Measurements from ENCODE around the gene TMPRSS9.

The TMPRSS9 gene

GRCh38 chr19:2359992-2360685 is at the start of gene TMPRSS9:
Gene TMPRSS9, plus strand, starts transcription at chr19:2360265. Its CDS starts 29,521 bp downstream, at chr19:2389786.
- DNase-seq: no peak
- Mint-ChIP-seq H3K9me3 (no peaks in the 10 kb centered on the region), H3K4me1 (ENCODE audit: low read depth) (peaks cover 4% of the 10 kb centered on the region), H3K27ac (peak within 1 kb of the TSS; percentile 16), H3K27me3 (peaks cover 16% of the 10 kb centered on the region), H3K36me3 (ENCODE audit: low read depth) (no peaks in the 10 kb centered on the region), H3K4me3 (no peak within 1 kb of the TSS)

GRCh38 chr19:2311093-2311492 is 49.0 kb upstream of the TMPRSS9 start:
- Mint-ChIP-seq H3K9me3 (peaks cover 12% of the 10 kb centered on the region), H3K27ac (no peak overlapping the region), H3K36me3 (ENCODE audit: low read depth) (no peaks in the 10 kb centered on the region), H3K27me3 (peaks cover 76% of the 10 kb centered on the region), H3K4me1 (ENCODE audit: low read depth) (peaks cover 3% of the 10 kb centered on the region), H3K4me3 (no peak overlapping the region)
- DNase-seq: no peak

- H3K27ac Mint-ChIP-seq: no peak overlapping the region
- H3K27me3 Mint-ChIP-seq: peaks cover 65% of the 10 kb centered on the region
- no peak for DNase-seq
- H3K9me3 Mint-ChIP-seq: peaks cover 12% of the 10 kb centered on the region
- H3K4me1 Mint-ChIP-seq (ENCODE audit: low read depth): peaks cover 3% of the 10 kb centered on the region
- no peaks in the 10 kb centered on the region for H3K36me3 Mint-ChIP-seq (ENCODE audit: low read depth)
- H3K4me3 Mint-ChIP-seq: no peak overlapping the region
Measured at GRCh38 chr19:2312820-2313501, 47.1 kb upstream of the TMPRSS9 start.

- no peaks in the 10 kb centered on the region for H3K4me1 Mint-ChIP-seq (ENCODE audit: low read depth)
- DNase-seq: no peak
- peaks cover 44% of the 10 kb centered on the region for H3K27me3 Mint-ChIP-seq
- peaks cover 12% of the 10 kb centered on the region for H3K9me3 Mint-ChIP-seq
- no peak overlapping the region for H3K27ac Mint-ChIP-seq
- H3K4me3 Mint-ChIP-seq: no peak overlapping the region
- no peaks in the 10 kb centered on the region for H3K36me3 Mint-ChIP-seq (ENCODE audit: low read depth)
Measured at GRCh38 chr19:2315121-2315817, 44.8 kb upstream of the TMPRSS9 start.

GRCh38 chr19:2315818-2316353 is 44.2 kb upstream of the TMPRSS9 start:
- Mint-ChIP-seq H3K4me1 (ENCODE audit: low read depth) (no peaks in the 10 kb centered on the region), H3K4me3 (no peak overlapping the region), H3K36me3 (ENCODE audit: low read depth) (no peaks in the 10 kb centered on the region), H3K27me3 (peaks cover 39% of the 10 kb centered on the region), H3K27ac (no peak overlapping the region), H3K9me3 (peaks cover 12% of the 10 kb centered on the region)
- DNase-seq: peak; percentile 51

- no peak overlapping the region for H3K4me3 Mint-ChIP-seq
- no peak for DNase-seq
- H3K9me3 Mint-ChIP-seq: peaks cover 12% of the 10 kb centered on the region
- H3K36me3 Mint-ChIP-seq (ENCODE audit: low read depth): peaks cover 7% of the 10 kb centered on the region
- H3K4me1 Mint-ChIP-seq (ENCODE audit: low read depth): no peaks in the 10 kb centered on the region
- peaks cover 35% of the 10 kb centered on the region for H3K27me3 Mint-ChIP-seq
- H3K27ac Mint-ChIP-seq: no peak overlapping the region
Measured at GRCh38 chr19:2317300-2317699, 42.8 kb upstream of the TMPRSS9 start.

- Mint-ChIP-seq H3K4me1 (ENCODE audit: low read depth) (no peaks in the 10 kb centered on the region), H3K9me3 (peaks cover 12% of the 10 kb centered on the region), H3K27ac (no peak overlapping the region), H3K36me3 (ENCODE audit: low read depth) (peaks cover 11% of the 10 kb centered on the region), H3K4me3 (no peak overlapping the region), H3K27me3 (peaks cover 33% of the 10 kb centered on the region)
- DNase-seq: no peak
Measured at GRCh38 chr19:2317756-2318155, 42.3 kb upstream of the TMPRSS9 start.

GRCh38 chr19:2318923-2319322 is 41.1 kb upstream of the TMPRSS9 start:
- Mint-ChIP-seq H3K4me1 (ENCODE audit: low read depth) (no peaks in the 10 kb centered on the region), H3K27ac (no peak overlapping the region), H3K27me3 (peaks cover 21% of the 10 kb centered on the region), H3K36me3 (ENCODE audit: low read depth) (peaks cover 18% of the 10 kb centered on the region), H3K9me3 (peaks cover 12% of the 10 kb centered on the region), H3K4me3 (no peak overlapping the region)
- DNase-seq: no peak

GRCh38 chr19:2319551-2319950 is 40.5 kb upstream of the TMPRSS9 start:
- Mint-ChIP-seq H3K27ac (no peak overlapping the region), H3K4me1 (ENCODE audit: low read depth) (peaks cover under 1% of the 10 kb centered on the region), H3K4me3 (no peak overlapping the region), H3K27me3 (peaks cover 15% of the 10 kb centered on the region), H3K9me3 (peaks cover 11% of the 10 kb centered on the region), H3K36me3 (ENCODE audit: low read depth) (peaks cover 24% of the 10 kb centered on the region)
- DNase-seq: no peak

- DNase-seq: no peak
- Mint-ChIP-seq H3K27me3 (peaks cover 10% of the 10 kb centered on the region), H3K4me3 (no peak overlapping the region), H3K36me3 (ENCODE audit: low read depth) (peaks cover 29% of the 10 kb centered on the region), H3K4me1 (ENCODE audit: low read depth) (peaks cover 1% of the 10 kb centered on the region), H3K27ac (no peak overlapping the region), H3K9me3 (peaks cover 7% of the 10 kb centered on the region)
Measured at GRCh38 chr19:2320049-2320448, 40.0 kb upstream of the TMPRSS9 start.

- Mint-ChIP-seq H3K4me3 (no peak overlapping the region), H3K9me3 (no peaks in the 10 kb centered on the region), H3K4me1 (ENCODE audit: low read depth) (peaks cover 10% of the 10 kb centered on the region), H3K27ac (no peak overlapping the region), H3K36me3 (ENCODE audit: low read depth) (peaks cover 38% of the 10 kb centered on the region), H3K27me3 (peaks cover under 1% of the 10 kb centered on the region)
- no peak for DNase-seq
Measured at GRCh38 chr19:2320939-2321338, 39.1 kb upstream of the TMPRSS9 start.

GRCh38 chr19:2321565-2322283 is 38.3 kb upstream of the TMPRSS9 start:
- Mint-ChIP-seq H3K4me3 (no peak overlapping the region), H3K4me1 (ENCODE audit: low read depth) (peaks cover 18% of the 10 kb centered on the region), H3K27ac (no peak overlapping the region), H3K9me3 (no peaks in the 10 kb centered on the region), H3K36me3 (ENCODE audit: low read depth) (peaks cover 46% of the 10 kb centered on the region), H3K27me3 (no peaks in the 10 kb centered on the region)
- DNase-seq: no peak

- Mint-ChIP-seq H3K27me3 (no peaks in the 10 kb centered on the region), H3K27ac (no peak overlapping the region), H3K9me3 (no peaks in the 10 kb centered on the region), H3K4me3 (no peak overlapping the region), H3K4me1 (ENCODE audit: low read depth) (peaks cover 29% of the 10 kb centered on the region), H3K36me3 (ENCODE audit: low read depth) (peaks cover 62% of the 10 kb centered on the region)
- no peak for DNase-seq
Measured at GRCh38 chr19:2323707-2324106, 36.4 kb upstream of the TMPRSS9 start.

- no peaks in the 10 kb centered on the region for H3K27me3 Mint-ChIP-seq
- peak overlapping the region; percentile 14 for H3K27ac Mint-ChIP-seq
- no peak overlapping the region for H3K4me3 Mint-ChIP-seq
- no peak for DNase-seq
- no peaks in the 10 kb centered on the region for H3K9me3 Mint-ChIP-seq
- H3K36me3 Mint-ChIP-seq (ENCODE audit: low read depth): peaks cover 68% of the 10 kb centered on the region
- H3K4me1 Mint-ChIP-seq (ENCODE audit: low read depth): peaks cover 32% of the 10 kb centered on the region
Measured at GRCh38 chr19:2324220-2324948, 35.7 kb upstream of the TMPRSS9 start.
